ENCODE measurements around the gene PRRG4. TPM values are rescaled to one million over a fixed set of nuclear protein-coding genes. Genes with fewer than 3 reads are reported as not detected.
"Not testable (repeated sequence)": the region's sequence is repeated elsewhere in the genome, so short reads cannot be mapped to it uniquely, and the experiment has no call there.

The PRRG4 gene
- total and polyA plus RNA-seq, 11 donors = 0.12 to 1.4 (median 0.39) TPM

DNA sequence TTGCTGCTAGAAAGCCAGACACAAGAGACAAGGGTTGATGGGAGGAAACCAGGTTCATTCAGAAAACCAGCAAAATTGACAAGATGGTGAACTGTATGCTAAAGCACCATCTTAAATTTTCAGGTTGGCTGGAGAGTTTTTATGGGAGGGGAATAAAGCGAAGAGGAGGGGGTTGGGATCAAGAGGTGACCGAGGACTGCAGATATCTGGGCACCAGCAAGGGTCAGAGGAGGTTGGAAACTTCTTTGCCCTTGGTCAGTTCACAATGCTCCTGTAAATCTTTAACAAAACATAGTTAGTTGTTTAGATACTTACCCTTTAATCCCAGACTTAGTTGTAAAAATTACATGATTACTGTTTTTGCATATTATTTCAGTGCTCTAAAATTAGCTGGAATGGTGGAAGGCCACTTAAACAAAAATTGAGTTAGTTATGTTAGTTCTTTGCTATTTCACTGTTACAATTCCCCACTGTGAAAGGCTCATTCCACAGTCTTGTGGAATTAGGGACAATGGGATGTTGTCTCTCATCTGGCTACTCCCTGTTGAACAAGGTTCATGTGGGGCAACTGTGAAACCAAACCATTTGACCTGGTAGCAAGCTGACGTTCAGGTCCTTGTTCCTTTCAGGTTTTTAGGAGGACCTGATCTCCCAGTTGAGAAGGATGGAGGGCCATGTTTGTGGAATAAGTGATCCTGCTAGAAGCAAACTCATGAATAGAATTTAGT, 32.3 kb downstream of the PRRG4 start:
- no peak for ATAC-seq
- intact Hi-C loops (cut with DNase I) = no loop called here
- Histone ChIP-seq H3K4me1 (no peaks in the 10 kb centered on the region), H3K27ac (no peak overlapping the region), H3K36me3 (no peaks in the 10 kb centered on the region), H3K9me3 (no peaks in the 10 kb centered on the region), H3K4me3 (no peak overlapping the region), H3K27me3 (peaks cover 0 to 9% (median 0%) of the 10 kb centered on the region in 9 donors)
- WGBS, 4 donors = 74 to 81% (median 77%) methylated on average over 3 of the region's 3 CpGs
- no peak for DNase-seq
- TF ChIP-seq, protein P1, sequence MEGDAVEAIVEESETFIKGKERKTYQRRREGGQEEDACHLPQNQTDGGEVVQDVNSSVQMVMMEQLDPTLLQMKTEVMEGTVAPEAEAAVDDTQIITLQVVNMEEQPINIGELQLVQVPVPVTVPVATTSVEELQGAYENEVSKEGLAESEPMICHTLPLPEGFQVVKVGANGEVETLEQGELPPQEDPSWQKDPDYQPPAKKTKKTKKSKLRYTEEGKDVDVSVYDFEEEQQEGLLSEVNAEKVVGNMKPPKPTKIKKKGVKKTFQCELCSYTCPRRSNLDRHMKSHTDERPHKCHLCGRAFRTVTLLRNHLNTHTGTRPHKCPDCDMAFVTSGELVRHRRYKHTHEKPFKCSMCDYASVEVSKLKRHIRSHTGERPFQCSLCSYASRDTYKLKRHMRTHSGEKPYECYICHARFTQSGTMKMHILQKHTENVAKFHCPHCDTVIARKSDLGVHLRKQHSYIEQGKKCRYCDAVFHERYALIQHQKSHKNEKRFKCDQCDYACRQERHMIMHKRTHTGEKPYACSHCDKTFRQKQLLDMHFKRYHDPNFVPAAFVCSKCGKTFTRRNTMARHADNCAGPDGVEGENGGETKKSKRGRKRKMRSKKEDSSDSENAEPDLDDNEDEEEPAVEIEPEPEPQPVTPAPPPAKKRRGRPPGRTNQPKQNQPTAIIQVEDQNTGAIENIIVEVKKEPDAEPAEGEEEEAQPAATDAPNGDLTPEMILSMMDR (IDR thresholded peaks at IDR 0.05) = no peak
- TF ChIP-seq POLR2A (IDR thresholded peaks at IDR 0.05) = no peak

DNA sequence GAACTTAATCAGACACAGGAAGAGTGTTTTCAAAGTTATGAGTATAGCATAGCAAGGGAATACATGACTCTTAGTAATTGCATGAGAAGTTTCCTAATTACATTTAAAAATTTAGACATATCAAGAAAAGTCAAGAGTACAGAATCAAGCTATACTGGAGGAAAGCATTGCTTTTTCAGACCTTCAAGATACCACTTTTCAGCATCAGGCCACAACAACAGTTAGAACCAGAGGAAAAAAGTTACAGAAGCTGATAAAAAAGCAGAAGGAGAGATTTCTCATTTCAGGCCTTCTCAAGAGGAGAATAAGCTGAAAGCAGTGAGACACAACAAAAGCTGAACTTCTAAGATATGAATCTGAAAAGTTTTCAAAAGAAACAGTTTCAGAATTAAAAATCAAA, 34.8 kb downstream of the PRRG4 start:
- intact Hi-C loops (cut with DNase I) = no loop called here
- H3K4me3 ChIP-seq = no peak overlapping the region
- TF ChIP-seq POLR2A (IDR thresholded peaks at IDR 0.05) = no peak
- TF ChIP-seq, protein P1 (IDR thresholded peaks at IDR 0.05) = no peak
- H3K4me1 ChIP-seq = no peaks in the 10 kb centered on the region
- ATAC-seq (no peak), DNase-seq (no peak)
- H3K9me3 ChIP-seq = peaks cover 0 to 5% (median 0%) of the 10 kb centered on the region in 12 donors
- H3K27me3 ChIP-seq = peaks cover 0 to 9% (median 0%) of the 10 kb centered on the region in 9 donors
- H3K36me3 ChIP-seq = no peaks in the 10 kb centered on the region
- H3K27ac ChIP-seq = no peak overlapping the region

DNA sequence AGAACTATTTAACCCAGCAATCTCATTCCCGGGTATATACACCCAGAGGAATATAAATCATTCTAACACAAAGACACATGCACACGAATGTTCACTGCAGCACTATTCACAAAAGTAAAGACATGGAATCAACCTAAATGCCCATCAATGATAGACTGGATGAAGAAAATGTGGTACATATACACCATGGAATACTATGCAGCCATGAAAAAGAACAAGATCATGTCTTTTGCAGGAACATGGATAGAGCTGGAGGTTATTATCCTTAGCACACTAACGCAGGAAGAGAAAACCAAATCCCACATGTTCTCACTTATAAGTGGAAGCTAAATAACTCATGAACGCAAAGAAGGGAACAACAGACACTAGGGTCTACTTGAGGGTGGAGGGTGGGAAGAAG, 39.0 kb downstream of the PRRG4 start:
- H3K27ac ChIP-seq; H3K36me3 ChIP-seq; DNase-seq; ATAC-seq; H3K27me3 ChIP-seq; H3K9me3 ChIP-seq; H3K4me3 ChIP-seq; H3K4me1 ChIP-seq; intact Hi-C loops (cut with DNase I): not testable (repeated sequence)
- 66 to 70% (median 68%) methylated on average over 4 of the region's 4 CpGs for WGBS, 4 donors

DNA sequence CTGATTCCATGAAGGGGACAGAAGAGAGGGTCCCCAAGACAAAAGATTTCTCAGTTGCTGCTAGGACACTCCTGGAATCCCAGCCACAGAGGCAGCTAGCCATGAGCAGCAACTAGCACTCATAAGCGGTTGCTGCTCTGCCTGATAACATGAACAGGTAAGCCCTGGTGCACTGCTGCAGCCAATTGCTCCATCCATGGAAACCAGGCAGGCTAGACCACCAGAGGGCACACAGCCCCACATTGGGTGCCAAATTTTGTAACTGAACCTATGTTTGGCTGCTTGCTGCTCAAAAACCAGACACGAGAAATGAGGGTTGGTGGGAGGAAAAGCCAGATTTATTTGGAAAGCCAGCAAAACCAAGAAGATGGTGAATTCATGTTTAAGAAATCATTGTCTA, 40.9 kb downstream of the PRRG4 start:
- WGBS, 4 donors = 46 to 59% (median 54%) methylated on average over 2 of the region's 2 CpGs
- no peak for DNase-seq
- H3K4me3 ChIP-seq = no peak overlapping the region
- H3K27ac ChIP-seq = no peak overlapping the region
- no peaks in the 10 kb centered on the region for H3K4me1 ChIP-seq
- peaks cover 0 to 5% (median 0%) of the 10 kb centered on the region in 12 donors for H3K9me3 ChIP-seq
- H3K27me3 ChIP-seq = no peaks in the 10 kb centered on the region
- TF ChIP-seq, protein P1 (IDR thresholded peaks at IDR 0.05) = peak in 7 of 12 donors; percentile 11 to 35 (median 25)
- TF ChIP-seq POLR2A (IDR thresholded peaks at IDR 0.05) = no peak
- no peaks in the 10 kb centered on the region for H3K36me3 ChIP-seq
- ATAC-seq = no peak
- intact Hi-C loops (cut with DNase I) = no loop called here

DNA sequence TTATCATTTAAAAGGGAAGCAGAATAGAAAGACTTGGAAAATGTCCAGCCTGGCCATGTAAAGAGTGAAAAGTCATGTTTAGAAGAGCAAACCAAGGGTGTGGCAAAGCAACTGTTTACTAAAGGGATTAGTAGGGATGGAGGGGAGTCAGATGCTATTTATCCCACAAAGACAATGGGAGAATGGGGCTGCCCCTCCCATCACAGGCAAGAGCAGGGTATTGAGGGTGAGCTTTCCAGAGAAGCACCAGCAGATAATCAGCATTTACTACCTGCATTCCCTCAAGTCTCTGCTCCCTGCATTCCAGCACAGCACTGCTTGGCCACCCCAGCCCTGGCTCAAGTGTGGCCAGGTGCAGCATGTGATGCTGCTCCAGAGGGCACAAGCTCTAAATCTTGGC, 44.4 kb downstream of the PRRG4 start:
- ATAC-seq = no peak
- H3K27me3 ChIP-seq = no peaks in the 10 kb centered on the region
- no peaks in the 10 kb centered on the region for H3K36me3 ChIP-seq
- no peak for TF ChIP-seq POLR2A (IDR thresholded peaks at IDR 0.05)
- TF ChIP-seq, protein P1 (IDR thresholded peaks at IDR 0.05) = no peak
- H3K4me3 ChIP-seq = no peak overlapping the region
- no peak overlapping the region for H3K27ac ChIP-seq
- no peak for DNase-seq
- H3K9me3 ChIP-seq = no peaks in the 10 kb centered on the region
- no peaks in the 10 kb centered on the region for H3K4me1 ChIP-seq
- intact Hi-C loops (cut with DNase I) = no loop called here

Measured in heart left ventricle (tissue), 16 donors.